Activated CD4-positive, alpha-beta T cell treated with anti-CD3 and anti-CD28 coated beads, Interleukin-2, amount 10 ng/mL, durations not matched to agents 7 days and 5 days (primary cell): ENCODE data around the gene ELOB. TPM values are rescaled to one million over a fixed set of nuclear protein-coding genes. Genes with fewer than 3 reads are reported as not detected.
A peak's percentile ranks its signal among the peaks of the same experiment; 100 is the strongest.

Experiments used
- CTCF ChIA-PET: fragments of 350-600 bp; sonication (Branson Sonifier 250); formaldehyde crosslinking; loops from one replicate; lab custom pipeline; 2021; ENCODE audit warnings: antibody characterized with exemption; lab: Charles Lee
- POLR2A ChIA-PET: fragments of 350-600 bp; sonication (Branson Sonifier 250); formaldehyde crosslinking; loops from one replicate; lab custom pipeline; 2021; ENCODE audit warnings: antibody characterized with exemption; lab: Charles Lee
- DNase-seq: peaks from one replicate; pipeline ENCODE4 v3.0.0-alpha.2; 2020
- H3K27ac Mint-ChIP-seq: one replicate; pipeline ENCODE4 v1.8.0; 2021; ENCODE audit warnings: mild to moderate bottlenecking, moderate library complexity, mixed read lengths
- H3K27me3 Mint-ChIP-seq: one replicate; pipeline ENCODE4 v1.8.0; 2021; ENCODE audit warnings: mixed read lengths
- H3K36me3 Mint-ChIP-seq: one replicate; pipeline ENCODE4 v1.8.0; 2021; ENCODE audit warnings: low read depth, mixed read lengths
- H3K4me1 Mint-ChIP-seq: one replicate; pipeline ENCODE4 v1.8.0; 2021; ENCODE audit warnings: mixed read lengths
- H3K4me3 Mint-ChIP-seq: one replicate; pipeline ENCODE4 v1.8.0; 2021; ENCODE audit warnings: mild to moderate bottlenecking, moderate library complexity, mixed read lengths
- H3K9me3 Mint-ChIP-seq: one replicate; pipeline ENCODE4 v1.8.0; 2021; ENCODE audit warnings: mixed read lengths
- total RNA-seq, 2 experiments: library from RNA; stranded (reverse); gene quantifications; one replicate each; pipeline ENCODE4 v1.2.3, GENCODE V29; 2021

Gene ELOB
- 100 to 1,000 TPM; 224 to 249 TPM for total RNA-seq

DNA sequence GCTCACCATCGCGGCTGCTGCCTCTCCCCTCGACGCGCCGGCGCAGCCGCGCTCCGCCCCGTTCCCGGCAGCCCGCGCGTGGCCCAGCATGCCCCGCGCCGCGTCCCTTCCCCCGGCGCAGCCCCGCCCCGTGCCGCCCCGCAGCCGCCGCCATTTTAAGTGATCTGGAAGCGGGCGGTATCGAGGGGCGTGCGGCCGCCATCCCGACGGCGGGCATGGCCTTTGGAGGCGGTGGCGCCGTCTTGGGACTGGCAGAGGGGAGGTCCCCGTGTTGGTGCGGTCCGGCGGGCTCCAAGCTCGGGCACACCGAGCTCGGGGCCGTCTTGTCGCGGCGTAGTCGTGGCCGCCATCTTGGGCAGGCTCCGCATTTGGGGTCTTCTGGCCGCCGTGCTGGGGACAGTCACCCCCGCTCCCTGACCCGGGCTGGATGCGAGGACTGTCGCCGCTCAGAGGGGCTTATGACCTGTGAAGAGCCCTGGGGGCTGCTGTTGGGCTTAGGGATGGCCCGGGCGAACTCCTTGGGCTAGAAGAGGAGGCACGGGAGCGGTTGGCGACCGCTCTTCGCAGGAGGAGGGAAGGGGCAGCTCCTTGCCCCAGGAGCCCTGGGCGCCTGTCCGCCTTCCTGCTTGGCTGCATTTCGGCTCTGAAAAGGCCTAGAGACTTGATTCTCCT is at the start of gene ELOB:
ELOB (minus strand) TSS at position 50 of the 672 bp plus-strand sequence; CDS start at position 9, 41 bp downstream.
- no peaks in the 10 kb centered on the region for H3K27me3 Mint-ChIP-seq
- DNase-seq, result peak; percentile 91
- peaks cover 29% of the 10 kb centered on the region for H3K4me1 Mint-ChIP-seq
- peaks cover 15% of the 10 kb centered on the region for H3K36me3 Mint-ChIP-seq
- H3K9me3 Mint-ChIP-seq, result no peaks in the 10 kb centered on the region
- POLR2A ChIA-PET, result no interaction called here
- peak within 1 kb of the TSS; percentile 99 for H3K27ac Mint-ChIP-seq
- CTCF ChIA-PET, result interaction anchor here (0.8 kb wide), 2 partner anchors 37 to 91 kb away, joined by 3 read pairs; no protein-coding TSS in a partner anchor
- peak within 1 kb of the TSS; percentile 95 for H3K4me3 Mint-ChIP-seq

DNA sequence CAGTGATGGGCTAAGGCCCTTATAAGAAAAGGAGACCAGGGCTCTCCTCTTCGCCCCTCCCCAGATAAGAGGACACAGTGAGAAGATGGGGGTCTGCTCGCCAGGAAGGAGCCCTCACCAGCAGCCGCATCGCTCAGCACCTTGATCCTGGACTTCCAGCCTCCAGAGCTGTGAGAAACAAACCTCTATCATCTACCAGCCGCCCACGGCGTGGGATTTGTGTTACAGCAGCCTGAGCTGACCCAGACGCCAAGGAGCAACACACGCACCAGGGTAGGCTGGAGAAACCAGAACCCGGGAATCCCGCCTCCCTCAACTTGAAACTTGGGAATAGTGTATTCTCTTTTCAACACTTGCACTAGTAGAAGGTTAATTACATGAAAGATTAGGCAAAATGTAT is 48.8 kb upstream of the ELOB start:
- H3K9me3 Mint-ChIP-seq, result no peaks in the 10 kb centered on the region
- H3K4me1 Mint-ChIP-seq, result no peaks in the 10 kb centered on the region
- DNase-seq, result no peak
- H3K4me3 Mint-ChIP-seq, result no peak overlapping the region
- POLR2A ChIA-PET, result no interaction called here
- no peak overlapping the region for H3K27ac Mint-ChIP-seq
- H3K27me3 Mint-ChIP-seq, result peaks cover 4% of the 10 kb centered on the region
- H3K36me3 Mint-ChIP-seq, result no peaks in the 10 kb centered on the region
- CTCF ChIA-PET, result interaction anchor here (2.8 kb wide), 1 partner anchor 13 kb away, joined by 9 read pairs; no protein-coding TSS in a partner anchor

DNA sequence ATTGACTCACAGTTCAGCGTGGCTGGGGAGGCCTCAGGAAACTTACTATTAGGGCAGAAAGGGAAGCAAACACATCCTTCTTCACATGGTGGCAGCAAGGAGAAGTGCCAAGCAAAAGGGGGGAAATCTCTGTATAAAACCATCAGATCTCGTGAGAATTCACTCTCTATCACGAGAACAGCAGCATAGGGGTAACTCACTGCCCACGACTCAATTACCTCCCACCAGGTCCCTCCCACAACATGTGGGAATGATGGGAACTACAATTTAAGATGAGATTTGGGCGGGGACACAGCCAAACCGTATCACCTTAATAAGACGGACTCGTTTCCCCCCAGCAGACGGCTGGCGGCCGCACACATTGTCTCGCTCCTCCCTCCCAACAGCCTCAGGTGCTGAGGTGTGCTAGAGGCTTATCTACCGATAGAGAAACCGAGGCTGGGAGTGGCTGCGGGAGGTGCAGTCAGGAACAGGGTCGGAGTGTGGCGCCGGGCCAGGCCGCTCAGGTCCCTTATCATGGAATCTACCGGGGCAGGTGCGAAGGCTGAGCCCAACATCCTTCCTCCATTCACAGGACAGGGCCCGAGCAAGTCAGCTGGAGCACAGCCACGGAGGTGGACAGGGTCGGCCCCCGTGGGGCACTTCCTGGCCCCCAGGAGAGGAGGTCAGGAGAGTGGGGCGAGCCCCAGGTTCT is 48.1 kb upstream of the ELOB start:
- no peaks in the 10 kb centered on the region for H3K9me3 Mint-ChIP-seq
- no peak overlapping the region for H3K27ac Mint-ChIP-seq
- POLR2A ChIA-PET, result no interaction called here
- H3K27me3 Mint-ChIP-seq, result peaks cover 4% of the 10 kb centered on the region
- CTCF ChIA-PET, result interaction anchor here (2.8 kb wide), 1 partner anchor 14 kb away, joined by 9 read pairs; no protein-coding TSS in a partner anchor
- no peaks in the 10 kb centered on the region for H3K36me3 Mint-ChIP-seq
- H3K4me3 Mint-ChIP-seq, result no peak overlapping the region
- no peak for DNase-seq
- no peaks in the 10 kb centered on the region for H3K4me1 Mint-ChIP-seq

DNA sequence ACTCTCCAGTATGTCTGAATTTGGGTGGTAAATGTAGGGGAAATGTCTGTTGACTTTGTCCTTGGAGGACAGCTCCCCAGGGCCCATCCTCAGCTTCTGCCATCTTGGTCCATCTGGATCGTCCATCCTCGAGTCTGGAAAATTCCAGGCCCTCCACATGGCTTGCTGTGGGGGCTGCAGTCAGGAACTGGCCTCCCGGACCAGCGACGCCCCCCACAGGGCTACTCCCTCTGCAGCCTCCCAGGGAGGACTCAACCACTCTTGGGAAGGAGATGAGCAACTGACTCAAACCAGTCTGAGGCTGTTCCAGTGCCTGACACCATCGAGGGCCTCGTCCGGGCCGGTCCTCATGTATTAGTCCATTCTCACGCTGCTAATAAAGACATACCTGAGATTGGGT is 47.5 kb upstream of the ELOB start:
- DNase-seq, result no peak
- Mint-ChIP-seq H3K9me3 (no peaks in the 10 kb centered on the region), H3K4me1 (no peaks in the 10 kb centered on the region), H3K36me3 (no peaks in the 10 kb centered on the region), H3K4me3 (no peak overlapping the region), H3K27ac (no peak overlapping the region), H3K27me3 (peaks cover 4% of the 10 kb centered on the region)
- CTCF ChIA-PET, result no interaction called here
- POLR2A ChIA-PET, result no interaction called here

DNA sequence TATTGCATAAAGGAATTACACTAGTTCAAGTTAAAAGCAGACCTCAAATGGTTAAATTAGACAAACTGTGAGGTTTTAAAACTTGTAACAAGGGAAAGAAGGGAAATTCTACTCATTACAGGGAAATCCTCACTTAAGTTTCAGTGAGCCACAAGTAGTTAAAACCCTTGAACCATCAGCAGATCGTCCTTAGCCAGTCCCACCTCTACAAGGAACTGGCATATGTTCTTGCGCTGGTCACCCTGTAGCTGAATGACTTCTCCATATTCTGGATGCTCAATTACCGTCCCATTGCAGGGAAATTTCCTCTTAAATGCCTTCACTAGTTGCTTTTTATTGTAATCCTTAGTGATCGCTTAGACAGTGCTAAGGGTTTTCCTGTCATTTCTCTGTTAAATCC is 45.4 kb upstream of the ELOB start:
- CTCF ChIA-PET, result interaction anchor here (0.6 to 1.6 kb wide), 3 partner anchors 46 to 67 kb away, joined by 3 to 6 read pairs (median 5); no protein-coding TSS in a partner anchor
- POLR2A ChIA-PET, result no interaction called here
- no peak for DNase-seq
- no peak overlapping the region for H3K4me3 Mint-ChIP-seq
- H3K36me3 Mint-ChIP-seq, result no peaks in the 10 kb centered on the region
- H3K4me1 Mint-ChIP-seq, result no peaks in the 10 kb centered on the region
- no peak overlapping the region for H3K27ac Mint-ChIP-seq
- H3K9me3 Mint-ChIP-seq, result no peaks in the 10 kb centered on the region
- H3K27me3 Mint-ChIP-seq, result peaks cover 4% of the 10 kb centered on the region

DNA sequence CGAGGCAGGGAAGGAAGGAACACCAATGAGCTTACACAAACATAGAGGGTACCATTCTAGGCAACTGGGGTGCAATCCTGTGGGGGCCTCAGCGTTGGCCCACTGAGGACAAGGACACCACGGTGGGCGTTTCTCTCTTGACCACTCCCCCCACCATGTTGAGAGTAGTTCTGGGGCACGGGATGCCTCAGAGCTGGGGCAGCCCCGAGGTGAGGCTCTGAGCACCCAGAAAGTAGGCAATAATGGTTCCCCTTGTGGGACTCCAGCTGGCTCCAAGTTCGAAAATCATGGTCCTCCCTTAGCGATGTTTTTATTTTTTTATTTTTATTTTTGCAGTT is 45.0 kb upstream of the ELOB start:
- DNase-seq, result no peak
- Mint-ChIP-seq H3K9me3 (no peaks in the 10 kb centered on the region), H3K27me3 (peaks cover 4% of the 10 kb centered on the region), H3K4me1 (no peaks in the 10 kb centered on the region), H3K36me3 (no peaks in the 10 kb centered on the region), H3K27ac (no peak overlapping the region), H3K4me3 (no peak overlapping the region)
- ChIA-PET CTCF (interaction anchor here (0.6 kb wide), 2 partner anchors 65 to 67 kb away, joined by 3 to 6 read pairs; no protein-coding TSS in a partner anchor), POLR2A (no interaction called here)

DNA sequence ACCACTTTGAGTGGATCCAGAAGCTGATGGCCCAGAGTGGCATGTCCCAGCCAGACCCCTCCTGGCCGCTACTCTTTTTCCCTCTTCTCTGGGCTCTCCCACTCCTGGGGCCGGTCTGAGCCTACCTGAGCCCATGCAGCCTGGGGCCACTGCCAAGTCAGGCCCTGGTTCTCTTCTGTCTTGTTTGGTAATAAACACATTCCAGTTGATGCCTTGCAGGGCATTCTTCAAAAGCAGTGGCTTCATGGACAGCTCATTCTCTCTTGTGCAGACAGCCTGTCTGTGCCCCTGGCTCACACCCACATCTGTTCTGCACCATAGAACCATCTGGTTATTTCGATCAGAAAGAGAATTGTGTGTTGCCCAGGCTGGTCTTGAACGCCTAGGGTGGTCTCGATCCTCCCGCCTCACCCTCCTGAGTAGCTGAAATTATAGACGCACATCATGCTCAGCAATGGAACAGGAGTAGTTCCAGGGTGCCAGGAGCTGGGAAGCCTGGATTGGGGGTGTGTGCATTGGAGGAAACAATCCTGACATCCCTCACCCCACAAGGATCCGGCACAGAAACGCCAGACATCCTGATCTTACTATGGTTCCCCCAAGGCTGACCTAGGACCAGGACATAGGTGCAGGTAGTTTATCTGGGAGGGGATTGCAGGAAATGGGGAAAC is 44.5 kb upstream of the ELOB start:
- DNase-seq, result no peak
- Mint-ChIP-seq H3K27me3 (peaks cover 4% of the 10 kb centered on the region), H3K27ac (no peak overlapping the region), H3K4me1 (no peaks in the 10 kb centered on the region), H3K4me3 (no peak overlapping the region), H3K9me3 (no peaks in the 10 kb centered on the region), H3K36me3 (no peaks in the 10 kb centered on the region)
- ChIA-PET POLR2A (no interaction called here), CTCF (interaction anchor here (0.6 kb wide), 1 partner anchor 64 kb away, joined by 3 read pairs; no protein-coding TSS in a partner anchor)

DNA sequence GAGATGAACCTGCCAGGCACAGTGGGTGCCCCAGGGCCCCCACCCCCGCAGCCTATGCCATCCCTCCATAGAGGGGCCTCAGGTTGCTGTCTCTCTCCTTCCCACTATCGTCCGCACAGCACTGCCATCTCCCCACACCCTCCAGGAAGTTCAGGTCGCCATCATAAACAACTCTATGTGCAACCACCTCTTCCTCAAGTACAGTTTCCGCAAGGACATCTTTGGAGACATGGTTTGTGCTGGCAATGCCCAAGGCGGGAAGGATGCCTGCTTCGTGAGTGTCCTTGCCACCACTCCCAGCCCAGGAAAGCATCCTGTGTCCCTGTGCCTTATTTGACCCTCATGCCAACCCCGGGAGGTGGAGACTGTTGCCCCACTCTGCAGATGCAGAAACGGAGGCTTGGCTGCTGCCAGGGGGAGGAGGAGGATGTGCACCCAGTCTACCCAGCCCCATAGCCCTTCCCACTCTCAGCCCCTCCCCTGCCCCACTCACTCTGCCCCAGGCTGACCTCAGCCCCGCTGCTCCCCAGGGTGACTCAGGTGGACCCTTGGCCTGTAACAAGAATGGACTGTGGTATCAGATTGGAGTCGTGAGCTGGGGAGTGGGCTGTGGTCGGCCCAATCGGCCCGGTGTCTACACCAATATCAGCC is 43.9 kb upstream of the ELOB start:
- no peak for DNase-seq
- Mint-ChIP-seq H3K9me3 (no peaks in the 10 kb centered on the region), H3K27me3 (peaks cover 4% of the 10 kb centered on the region), H3K36me3 (no peaks in the 10 kb centered on the region), H3K4me3 (no peak overlapping the region), H3K27ac (no peak overlapping the region), H3K4me1 (no peaks in the 10 kb centered on the region)
- POLR2A ChIA-PET, result no interaction called here
- CTCF ChIA-PET, result no interaction called here

DNA sequence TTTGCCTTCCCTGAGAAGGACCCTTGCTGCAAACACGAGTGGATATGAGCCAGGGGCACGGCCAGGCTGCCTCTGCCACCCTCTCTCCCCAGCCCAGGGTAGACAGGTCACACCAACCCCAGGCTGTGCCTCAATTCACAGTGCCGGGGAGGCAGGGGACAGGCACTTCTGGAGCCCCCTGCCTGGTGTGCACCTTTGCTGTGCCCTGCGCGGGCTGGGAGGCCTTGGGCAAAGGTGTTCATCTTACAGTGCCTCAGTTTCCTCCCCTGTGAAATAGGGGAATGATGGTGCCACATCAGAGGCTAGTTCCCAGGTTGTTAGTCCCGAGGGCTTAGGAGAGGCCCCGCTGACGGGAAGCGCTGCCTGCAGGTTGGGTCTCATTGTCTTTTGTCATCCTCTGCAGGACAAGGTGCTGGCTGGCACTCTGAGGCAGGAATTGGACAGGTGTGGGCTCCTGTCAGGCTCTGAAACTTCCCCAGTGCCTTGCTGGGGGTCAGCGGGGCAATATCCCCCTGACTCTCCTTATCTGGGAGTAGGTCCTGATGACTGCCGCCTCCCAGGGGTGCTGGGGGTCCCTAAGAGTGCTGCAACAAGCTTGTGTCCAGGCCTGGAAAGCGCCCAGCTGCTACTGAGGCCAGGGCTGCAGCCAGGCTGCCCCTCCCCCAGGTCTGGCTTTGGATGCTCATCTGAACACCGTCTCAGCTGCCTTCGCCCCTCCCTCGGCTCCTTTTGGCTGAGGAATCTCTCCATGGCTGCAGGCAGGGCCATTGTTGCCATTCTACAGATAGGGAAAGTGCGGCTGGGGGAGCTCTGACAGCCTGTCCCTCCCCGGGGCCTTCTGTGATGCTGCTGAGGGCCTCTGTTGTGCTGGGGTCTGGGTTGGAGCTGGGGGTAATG is 43.1 kb upstream of the ELOB start:
- Mint-ChIP-seq H3K9me3 (no peaks in the 10 kb centered on the region), H3K27me3 (peaks cover 4% of the 10 kb centered on the region), H3K4me1 (no peaks in the 10 kb centered on the region), H3K36me3 (no peaks in the 10 kb centered on the region), H3K4me3 (no peak overlapping the region), H3K27ac (no peak overlapping the region)
- CTCF ChIA-PET, result no interaction called here
- POLR2A ChIA-PET, result no interaction called here
- no peak for DNase-seq

DNA sequence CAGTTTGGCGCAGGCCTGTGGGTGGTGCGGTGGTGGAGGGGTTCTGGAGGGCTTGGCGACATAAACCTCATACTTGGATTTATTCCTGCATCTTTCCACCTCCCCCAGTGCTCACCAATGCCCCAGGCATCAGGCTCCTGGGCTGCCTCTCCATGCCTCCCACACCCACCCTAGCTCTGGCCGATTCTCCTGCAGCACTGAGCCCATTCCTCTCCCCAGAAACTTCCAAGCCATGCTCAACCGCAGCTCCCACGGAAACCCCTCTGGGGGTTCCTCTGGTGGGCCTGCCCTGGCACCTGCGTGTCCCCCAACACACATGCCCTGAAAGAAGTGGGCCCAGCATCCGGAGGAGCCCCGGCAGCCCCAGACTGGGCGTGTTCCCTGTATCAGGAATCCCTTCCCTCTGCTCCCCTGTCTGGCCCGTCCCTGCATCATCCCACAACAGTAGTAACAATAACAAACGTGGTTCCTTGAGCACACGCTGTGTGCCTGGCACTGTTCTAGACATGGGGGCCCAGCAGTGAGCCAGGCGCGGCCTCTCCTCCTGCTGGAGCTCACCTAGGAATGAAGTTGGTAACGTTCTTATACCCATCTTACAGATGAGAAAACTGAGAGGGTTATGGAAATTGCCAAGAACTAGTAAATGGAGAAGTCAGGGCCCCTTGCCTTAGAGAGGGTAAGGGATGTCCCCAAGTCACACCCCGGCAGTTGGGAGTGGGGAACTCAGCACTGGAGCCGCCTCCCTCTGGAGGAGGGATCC is 42.3 kb upstream of the ELOB start:
- H3K4me3 Mint-ChIP-seq, result no peak overlapping the region
- H3K9me3 Mint-ChIP-seq, result no peaks in the 10 kb centered on the region
- no peak overlapping the region for H3K27ac Mint-ChIP-seq
- no peaks in the 10 kb centered on the region for H3K4me1 Mint-ChIP-seq
- no peak for DNase-seq
- H3K36me3 Mint-ChIP-seq, result no peaks in the 10 kb centered on the region
- CTCF ChIA-PET, result no interaction called here
- POLR2A ChIA-PET, result no interaction called here
- H3K27me3 Mint-ChIP-seq, result peaks cover 4% of the 10 kb centered on the region

DNA sequence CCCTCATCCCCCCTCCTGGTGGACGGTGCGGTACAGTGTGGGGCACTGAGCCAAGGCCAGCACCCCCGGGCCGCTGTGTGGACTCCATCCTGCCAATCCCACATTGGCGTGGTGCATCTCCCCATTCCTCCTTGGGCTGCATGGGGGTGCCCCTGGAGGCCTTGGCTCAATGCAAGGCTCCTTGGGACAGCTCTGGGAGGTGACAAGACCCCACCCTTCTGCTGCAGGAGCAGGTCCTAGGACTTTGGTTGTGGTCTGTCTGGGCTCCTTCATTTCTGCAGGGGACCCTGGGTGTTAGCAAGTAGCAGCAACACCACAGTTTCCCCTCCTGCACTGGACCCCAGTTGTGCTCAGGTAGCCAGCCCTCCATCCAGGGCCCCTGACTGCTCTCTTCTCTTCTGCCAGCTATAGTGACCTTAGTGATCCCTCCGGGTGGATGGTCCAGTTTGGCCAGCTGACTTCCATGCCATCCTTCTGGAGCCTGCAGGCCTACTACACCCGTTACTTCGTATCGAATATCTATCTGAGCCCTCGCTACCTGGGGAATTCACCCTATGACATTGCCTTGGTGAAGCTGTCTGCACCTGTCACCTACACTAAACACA is 41.3 kb upstream of the ELOB start:
- H3K27me3 Mint-ChIP-seq, result peaks cover 4% of the 10 kb centered on the region
- H3K36me3 Mint-ChIP-seq, result no peaks in the 10 kb centered on the region
- H3K4me3 Mint-ChIP-seq, result no peak overlapping the region
- ChIA-PET POLR2A (no interaction called here), CTCF (no interaction called here)
- no peak overlapping the region for H3K27ac Mint-ChIP-seq
- no peaks in the 10 kb centered on the region for H3K4me1 Mint-ChIP-seq
- H3K9me3 Mint-ChIP-seq, result no peaks in the 10 kb centered on the region
- no peak for DNase-seq
